Prostate gland (tissue), 2 donors: ENCODE measurements around the gene KIF2B. TPM values are rescaled to one million over a fixed set of nuclear protein-coding genes. Genes with fewer than 3 reads are reported as not detected.
"Not testable (repeated sequence)": the region's sequence is repeated elsewhere in the genome, so short reads cannot be mapped to it uniquely, and the experiment has no call there.

Source experiments
- DNase-seq: peaks from one replicate; pipeline ENCODE4 v3.0.0-alpha.2; 2019; ENCODE audit warnings: low spot score
- H3K27ac ChIP-seq, 2 donors: fragments of 200-600 bp; sonication (generic); 2 replicates each; pipeline ENCODE4 v1.5.1; 2017 to 2019
- H3K27me3 ChIP-seq: fragments of 200-600 bp; sonication (generic); replicated peaks from 2 replicates; pipeline ENCODE4 v1.5.1; 2019; ENCODE audit not compliant: insufficient read depth
- H3K36me3 ChIP-seq, 2 donors: fragments of 200-600 bp; sonication (generic); 1 replicate in 1 of 2; 2 replicates in 1 of 2; pipeline versions ENCODE4 v1.5.1 to v1.8.1; 2017 to 2019
- H3K4me1 ChIP-seq: fragments of 200-600 bp; sonication (generic); replicated peaks from 2 replicates; pipeline ENCODE4 v1.5.1; 2019
- H3K4me3 ChIP-seq, 2 donors: fragments of 200-600 bp; sonication (generic); 2 replicates each; pipeline ENCODE4 v1.5.1; 2017 to 2019
- H3K9me3 ChIP-seq: fragments of 200-600 bp; sonication (generic); 2 replicates; pipeline ENCODE4 v1.5.1; 2017
- CTCF ChIP-seq, 4 experiments: fragments of 200-600 bp in 2 of 4; fragments of 450-650 bp in 2 of 4; sonication (generic) in 2 of 4; IDR thresholded peaks; 1 replicate in 3 of 4; 2 replicates in 1 of 4; pipeline ENCODE4 v1.5.1; 2016 to 2019; ENCODE audit warnings: antibody characterized with exemption in 4 of 4, mild to moderate bottlenecking in 2 of 4, moderate library complexity in 2 of 4
- POLR2A ChIP-seq: fragments of 450-650 bp; IDR thresholded peaks from one replicate; pipeline ENCODE4 v1.6.1; 2016; ENCODE audit warnings: antibody characterized with exemption, mild to moderate bottlenecking
- POLR2AphosphoS5 ChIP-seq: sonication (generic); formaldehyde crosslinking; IDR thresholded peaks from one replicate; pipeline ENCODE4 v1.6.1; 2017; ENCODE audit warnings: antibody characterized with exemption
- WGBS: methylation state at CpG from one replicate; pipeline ENCODE4 v1.1.5; 2018; 5-methylcytosine and 5-hydroxymethylcytosine counted together
- intact Hi-C: fragments of 100-400 bp; cut with DNase I; formaldehyde crosslinking; loops from one replicate; pipeline ENCODE4 v1.14.2; 2022
- total RNA-seq, 2 donors: library from RNA; depleted of rRNA; stranded (reverse); fragments of >200 nt; gene quantifications; one replicate each; pipeline ENCODE4 v1.1.0, GENCODE V29; 2016

KIF2B gene
- total RNA-seq, 2 donors from 2014 or later, result 4.8 TPM; not detected in 1

GRCh38 chr17:53837131-53837530 is 14.4 kb downstream of the KIF2B start:
- intact Hi-C loops, result no loop called here
- TF ChIP-seq CTCF (IDR thresholded peaks at IDR 0.05) (no peak), POLR2AphosphoS5 (no peak), POLR2A (no peak)
- Histone ChIP-seq H3K4me1 (no peaks in the 10 kb centered on the region), H3K27me3 (no peaks in the 10 kb centered on the region), H3K36me3 (no peaks in the 10 kb centered on the region), H3K9me3 (no peaks in the 10 kb centered on the region), H3K4me3 (no peak overlapping the region), H3K27ac (no peak overlapping the region)
- DNase-seq, result no peak

GRCh38 chr17:53844491-53845107 is 21.9 kb downstream of the KIF2B start:
- H3K4me3 ChIP-seq, result no peak overlapping the region
- 60% methylated on average over 5 of the region's 5 CpGs for WGBS
- no peaks in the 10 kb centered on the region for H3K4me1 ChIP-seq
- TF ChIP-seq POLR2AphosphoS5, result no peak
- no peak for TF ChIP-seq POLR2A
- TF ChIP-seq CTCF (IDR thresholded peaks at IDR 0.05), result no peak
- no peaks in the 10 kb centered on the region for H3K36me3 ChIP-seq
- intact Hi-C loops, result no loop called here
- DNase-seq, result no peak
- no peaks in the 10 kb centered on the region for H3K9me3 ChIP-seq
- no peaks in the 10 kb centered on the region for H3K27me3 ChIP-seq
- no peak overlapping the region for H3K27ac ChIP-seq

- intact Hi-C loops, DNase-seq, H3K27me3 ChIP-seq, H3K4me3 ChIP-seq, H3K36me3 ChIP-seq, H3K4me1 ChIP-seq, H3K9me3 ChIP-seq, H3K27ac ChIP-seq: not testable (repeated sequence)
- WGBS, result 97% methylated on average over 5 of the region's 5 CpGs
Observed at GRCh38 chr17:53871128-53871527, 48.4 kb downstream of the KIF2B start.
